Measurements from ENCODE around the gene ANLN. TPM values are rescaled to one million over a fixed set of nuclear protein-coding genes. Genes with fewer than 3 reads are reported as not detected.
A peak's percentile ranks its signal among the peaks of the same experiment; 100 is the strongest.

The ANLN gene
- total RNA-seq, 1 donor from 2014 or later, result 18.9 TPM

- Histone ChIP-seq H3K4me1 (no peaks in the 10 kb centered on the region), H3K27me3 (no peaks in the 10 kb centered on the region), H3K27ac (peak overlapping the region; percentile 68), H3K36me3 (no peaks in the 10 kb centered on the region), H3K4me3 (peak overlapping the region; percentile 63 to 93), H3K9me3 (no peaks in the 10 kb centered on the region)
- no peak for DNase-seq (ENCODE audit: extremely low spot score in 2 of 2)
- intact Hi-C loops (cut with DNase I), result no loop called here
- TF ChIP-seq CTCF (IDR thresholded peaks at IDR 0.05) (peak; percentile 71 to 84 (median 76)), POLR2A (IDR thresholded peaks at IDR 0.05) (no peak), POLR2AphosphoS5 (IDR thresholded peaks at IDR 0.05; ENCODE audit: insufficient read depth in 1 of 2, low read depth in 1 of 2) (peak; percentile 49 to 61)
Observed at GRCh38 chr7:36366718-36367560, 22.7 kb upstream of the ANLN start.

- no peak for DNase-seq (ENCODE audit: extremely low spot score in 2 of 2)
- H3K9me3 ChIP-seq, result no peaks in the 10 kb centered on the region
- intact Hi-C loops (cut with DNase I), result no loop called here
- no peak for TF ChIP-seq POLR2A (IDR thresholded peaks at IDR 0.05)
- TF ChIP-seq POLR2AphosphoS5 (IDR thresholded peaks at IDR 0.05; ENCODE audit: insufficient read depth in 1 of 2, low read depth in 1 of 2), result no peak
- no peak for TF ChIP-seq CTCF (IDR thresholded peaks at IDR 0.05)
- H3K27me3 ChIP-seq, result no peaks in the 10 kb centered on the region
- H3K36me3 ChIP-seq, result no peaks in the 10 kb centered on the region
- H3K27ac ChIP-seq, result peak overlapping the region; percentile 68
- no peaks in the 10 kb centered on the region for H3K4me1 ChIP-seq
- peak overlapping the region; percentile 63 to 93 for H3K4me3 ChIP-seq
Observed at GRCh38 chr7:36367561-36368077, 22.0 kb upstream of the ANLN start.

- H3K27ac ChIP-seq, result no peak overlapping the region
- TF ChIP-seq POLR2A (IDR thresholded peaks at IDR 0.05) (no peak), POLR2AphosphoS5 (IDR thresholded peaks at IDR 0.05; ENCODE audit: insufficient read depth in 1 of 2, low read depth in 1 of 2) (no peak), CTCF (IDR thresholded peaks at IDR 0.05) (no peak)
- H3K27me3 ChIP-seq, result no peaks in the 10 kb centered on the region
- H3K36me3 ChIP-seq, result no peaks in the 10 kb centered on the region
- no peaks in the 10 kb centered on the region for H3K9me3 ChIP-seq
- intact Hi-C loops (cut with DNase I), result no loop called here
- no peak for DNase-seq (ENCODE audit: extremely low spot score in 2 of 2)
- H3K4me1 ChIP-seq, result no peaks in the 10 kb centered on the region
- H3K4me3 ChIP-seq, result no peak overlapping the region
Observed at GRCh38 chr7:36368496-36368895, 21.2 kb upstream of the ANLN start.

GRCh38 chr7:36369171-36369570, 20.5 kb upstream of the ANLN start:
- Histone ChIP-seq H3K9me3 (no peaks in the 10 kb centered on the region), H3K36me3 (no peaks in the 10 kb centered on the region), H3K4me3 (no peak overlapping the region), H3K27ac (no peak overlapping the region), H3K27me3 (no peaks in the 10 kb centered on the region), H3K4me1 (no peaks in the 10 kb centered on the region)
- intact Hi-C loops (cut with DNase I), result no loop called here
- no peak for TF ChIP-seq CTCF (IDR thresholded peaks at IDR 0.05)
- no peak for TF ChIP-seq POLR2AphosphoS5 (IDR thresholded peaks at IDR 0.05; ENCODE audit: insufficient read depth in 1 of 2, low read depth in 1 of 2)
- no peak for TF ChIP-seq POLR2A (IDR thresholded peaks at IDR 0.05)
- no peak for DNase-seq (ENCODE audit: extremely low spot score in 2 of 2)

GRCh38 chr7:36370046-36370445, 19.6 kb upstream of the ANLN start:
- no peaks in the 10 kb centered on the region for H3K27me3 ChIP-seq
- H3K9me3 ChIP-seq, result no peaks in the 10 kb centered on the region
- DNase-seq (ENCODE audit: extremely low spot score in 2 of 2), result no peak
- intact Hi-C loops (cut with DNase I), result no loop called here
- H3K4me1 ChIP-seq, result no peaks in the 10 kb centered on the region
- H3K27ac ChIP-seq, result no peak overlapping the region
- no peak overlapping the region for H3K4me3 ChIP-seq
- no peaks in the 10 kb centered on the region for H3K36me3 ChIP-seq
- TF ChIP-seq CTCF (IDR thresholded peaks at IDR 0.05) (no peak), POLR2A (IDR thresholded peaks at IDR 0.05) (no peak), POLR2AphosphoS5 (IDR thresholded peaks at IDR 0.05; ENCODE audit: insufficient read depth in 1 of 2, low read depth in 1 of 2) (no peak)
